HepG2 (cell line): ENCODE measurements around the gene RDH8.

Experiments used
- EZH2 ChIP-seq: conservative IDR thresholded peaks from 2 replicates; pipeline ENCODE4 v1.6.1; 2012; ENCODE audit warnings: mild to moderate bottlenecking, low read depth, low read length, moderate library complexity
- MXD4 ChIP-seq: IDR thresholded peaks from 2 replicates; pipeline ENCODE4 v1.6.1; 2016; ENCODE audit warnings: mild to moderate bottlenecking, missing biosample characterization, missing genetic modification reagents
- NCOA2 ChIP-seq: sonication (generic); formaldehyde crosslinking; IDR thresholded peaks from 2 replicates; pipeline ENCODE4 v1.8.0; 2022; ENCODE audit warnings: inconsistent platforms
- NR2F6 ChIP-seq, 2 experiments: IDR thresholded peaks; 2 replicates each; pipeline ENCODE4 v1.6.1; 2016; ENCODE audit warnings: antibody characterized with exemption in 1 of 2, mild to moderate bottlenecking in 1 of 2
- PREB ChIP-seq: sonication (generic); formaldehyde crosslinking; IDR thresholded peaks from 2 replicates; pipeline ENCODE4 v1.4.0; 2020; ENCODE audit warnings: missing genetic modification reagents
- RBFOX2 ChIP-seq: fragments of 200-400 bp; formaldehyde crosslinking; IDR thresholded peaks from 2 replicates; pipeline ENCODE4 v1.6.1; 2017; ENCODE audit warnings: low read depth, mild to moderate bottlenecking, low read length
- TF ChIP-seq, protein P1 (sequence below): sonication (generic); formaldehyde crosslinking; IDR thresholded peaks from 2 replicates; pipeline ENCODE4 v1.4.0; 2020; ENCODE audit warnings: missing genetic modification reagents, borderline replicate concordance
- TF ChIP-seq, protein P2 (sequence below): sonication (generic); formaldehyde crosslinking; IDR thresholded peaks from 2 replicates; pipeline ENCODE4 v1.4.0; 2020; ENCODE audit warnings: mild to moderate bottlenecking, missing genetic modification reagents
- TF ChIP-seq, protein P3 (sequence below): sonication (generic); formaldehyde crosslinking; IDR thresholded peaks from 2 replicates; pipeline ENCODE4 v1.9.0; 2022; ENCODE audit warnings: missing genetic modification reagents, mild to moderate bottlenecking, borderline replicate concordance

GRCh38 chr19:9991425-9992191 lies 21.7 kb upstream of the RDH8 start:
- no peak for TF ChIP-seq PREB
- TF ChIP-seq, protein P1, sequence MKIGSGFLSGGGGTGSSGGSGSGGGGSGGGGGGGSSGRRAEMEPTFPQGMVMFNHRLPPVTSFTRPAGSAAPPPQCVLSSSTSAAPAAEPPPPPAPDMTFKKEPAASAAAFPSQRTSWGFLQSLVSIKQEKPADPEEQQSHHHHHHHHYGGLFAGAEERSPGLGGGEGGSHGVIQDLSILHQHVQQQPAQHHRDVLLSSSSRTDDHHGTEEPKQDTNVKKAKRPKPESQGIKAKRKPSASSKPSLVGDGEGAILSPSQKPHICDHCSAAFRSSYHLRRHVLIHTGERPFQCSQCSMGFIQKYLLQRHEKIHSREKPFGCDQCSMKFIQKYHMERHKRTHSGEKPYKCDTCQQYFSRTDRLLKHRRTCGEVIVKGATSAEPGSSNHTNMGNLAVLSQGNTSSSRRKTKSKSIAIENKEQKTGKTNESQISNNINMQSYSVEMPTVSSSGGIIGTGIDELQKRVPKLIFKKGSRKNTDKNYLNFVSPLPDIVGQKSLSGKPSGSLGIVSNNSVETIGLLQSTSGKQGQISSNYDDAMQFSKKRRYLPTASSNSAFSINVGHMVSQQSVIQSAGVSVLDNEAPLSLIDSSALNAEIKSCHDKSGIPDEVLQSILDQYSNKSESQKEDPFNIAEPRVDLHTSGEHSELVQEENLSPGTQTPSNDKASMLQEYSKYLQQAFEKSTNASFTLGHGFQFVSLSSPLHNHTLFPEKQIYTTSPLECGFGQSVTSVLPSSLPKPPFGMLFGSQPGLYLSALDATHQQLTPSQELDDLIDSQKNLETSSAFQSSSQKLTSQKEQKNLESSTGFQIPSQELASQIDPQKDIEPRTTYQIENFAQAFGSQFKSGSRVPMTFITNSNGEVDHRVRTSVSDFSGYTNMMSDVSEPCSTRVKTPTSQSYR (CRISPR knock-in tag) = no peak
- TF ChIP-seq EZH2 = no peak
- TF ChIP-seq MXD4 (CRISPR knock-in tag) = no peak
- TF ChIP-seq, protein P2, sequence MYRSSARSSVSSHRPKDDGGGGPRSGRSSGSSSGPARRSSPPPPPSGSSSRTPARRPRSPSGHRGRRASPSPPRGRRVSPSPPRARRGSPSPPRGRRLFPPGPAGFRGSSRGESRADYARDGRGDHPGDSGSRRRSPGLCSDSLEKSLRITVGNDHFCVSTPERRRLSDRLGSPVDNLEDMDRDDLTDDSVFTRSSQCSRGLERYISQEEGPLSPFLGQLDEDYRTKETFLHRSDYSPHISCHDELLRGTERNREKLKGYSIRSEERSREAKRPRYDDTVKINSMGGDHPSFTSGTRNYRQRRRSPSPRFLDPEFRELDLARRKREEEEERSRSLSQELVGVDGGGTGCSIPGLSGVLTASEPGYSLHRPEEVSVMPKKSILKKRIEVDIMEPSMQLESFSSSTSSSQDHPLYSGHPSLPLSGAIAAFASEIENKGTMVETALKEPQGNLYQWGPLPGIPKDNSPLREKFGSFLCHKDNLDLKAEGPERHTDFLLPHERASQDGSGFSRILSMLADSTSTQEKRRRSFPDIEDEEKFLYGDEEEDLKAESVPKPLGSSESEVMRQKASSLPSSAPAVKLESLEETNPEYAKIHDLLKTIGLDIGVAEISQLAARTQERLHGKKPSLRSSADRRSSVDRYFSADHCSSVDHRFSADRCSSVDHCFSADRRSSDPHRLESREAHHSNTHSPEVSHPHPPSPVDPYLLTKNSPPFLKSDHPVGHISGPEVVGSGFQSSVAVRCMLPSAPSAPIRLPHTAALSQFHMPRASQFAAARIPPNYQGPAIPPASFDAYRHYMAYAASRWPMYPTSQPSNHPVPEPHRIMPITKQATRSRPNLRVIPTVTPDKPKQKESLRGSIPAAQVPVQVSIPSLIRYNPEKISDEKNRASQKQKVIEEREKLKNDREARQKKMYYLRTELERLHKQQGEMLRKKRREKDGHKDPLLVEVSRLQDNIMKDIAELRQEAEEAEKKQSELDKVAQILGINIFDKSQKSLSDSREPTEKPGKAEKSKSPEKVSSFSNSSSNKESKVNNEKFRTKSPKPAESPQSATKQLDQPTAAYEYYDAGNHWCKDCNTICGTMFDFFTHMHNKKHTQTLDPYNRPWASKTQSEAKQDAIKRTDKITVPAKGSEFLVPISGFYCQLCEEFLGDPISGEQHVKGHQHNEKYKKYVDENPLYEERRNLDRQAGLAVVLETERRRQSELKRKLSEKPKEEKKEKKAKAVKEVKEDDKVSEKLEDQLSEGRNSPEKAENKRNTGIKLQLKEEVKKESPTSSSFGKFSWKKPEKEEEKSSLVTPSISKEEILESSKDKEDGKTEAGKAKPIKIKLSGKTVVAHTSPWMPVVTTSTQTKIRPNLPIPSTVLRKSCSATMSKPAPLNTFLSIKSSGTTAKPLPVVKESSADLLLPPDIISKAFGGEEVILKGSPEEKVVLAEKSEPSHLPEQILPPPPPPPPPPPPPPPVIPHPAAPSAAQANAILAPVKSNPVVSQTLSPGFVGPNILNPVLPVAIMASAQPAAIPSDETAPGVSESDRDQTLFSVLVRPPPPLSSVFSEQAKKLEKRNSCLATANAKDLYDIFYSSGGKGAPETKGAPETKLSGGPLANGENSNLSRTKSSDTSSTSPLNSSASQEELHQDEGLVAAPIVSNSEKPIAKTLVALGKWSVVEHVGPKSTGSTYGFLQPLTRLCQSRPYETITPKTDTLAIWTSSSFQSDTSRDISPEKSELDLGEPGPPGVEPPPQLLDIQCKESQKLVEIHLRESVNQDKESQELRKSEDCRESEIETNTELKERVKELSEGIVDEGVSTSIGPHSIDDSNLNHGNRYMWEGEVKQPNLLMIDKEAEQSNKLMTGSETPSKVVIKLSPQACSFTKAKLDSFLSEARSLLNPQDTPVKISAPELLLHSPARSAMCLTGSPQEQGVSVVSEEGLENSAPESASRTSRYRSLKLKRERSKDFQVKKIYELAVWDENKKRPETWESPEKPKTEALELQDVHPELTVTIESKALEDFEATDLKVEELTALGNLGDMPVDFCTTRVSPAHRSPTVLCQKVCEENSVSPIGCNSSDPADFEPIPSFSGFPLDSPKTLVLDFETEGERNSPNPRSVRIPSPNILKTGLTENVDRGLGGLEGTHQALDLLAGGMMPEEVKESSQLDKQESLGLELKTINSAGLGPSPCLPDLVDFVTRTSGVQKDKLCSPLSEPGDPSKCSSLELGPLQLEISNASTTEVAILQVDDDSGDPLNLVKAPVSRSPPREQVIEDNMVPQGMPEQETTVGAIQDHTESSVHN (CRISPR knock-in tag) = no peak
- TF ChIP-seq, protein P3, sequence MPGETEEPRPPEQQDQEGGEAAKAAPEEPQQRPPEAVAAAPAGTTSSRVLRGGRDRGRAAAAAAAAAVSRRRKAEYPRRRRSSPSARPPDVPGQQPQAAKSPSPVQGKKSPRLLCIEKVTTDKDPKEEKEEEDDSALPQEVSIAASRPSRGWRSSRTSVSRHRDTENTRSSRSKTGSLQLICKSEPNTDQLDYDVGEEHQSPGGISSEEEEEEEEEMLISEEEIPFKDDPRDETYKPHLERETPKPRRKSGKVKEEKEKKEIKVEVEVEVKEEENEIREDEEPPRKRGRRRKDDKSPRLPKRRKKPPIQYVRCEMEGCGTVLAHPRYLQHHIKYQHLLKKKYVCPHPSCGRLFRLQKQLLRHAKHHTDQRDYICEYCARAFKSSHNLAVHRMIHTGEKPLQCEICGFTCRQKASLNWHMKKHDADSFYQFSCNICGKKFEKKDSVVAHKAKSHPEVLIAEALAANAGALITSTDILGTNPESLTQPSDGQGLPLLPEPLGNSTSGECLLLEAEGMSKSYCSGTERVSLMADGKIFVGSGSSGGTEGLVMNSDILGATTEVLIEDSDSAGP = no peak
- TF ChIP-seq NCOA2 (CRISPR knock-in tag) = no peak
- no peak for TF ChIP-seq RBFOX2
- TF ChIP-seq NR2F6 (IDR thresholded peaks at IDR 0.05) = no peak
- no peak for TF ChIP-seq NR2F6 (CRISPR knock-in tag; IDR thresholded peaks at IDR 0.05)
